GM19397 (cell line): ENCODE measurements around the gene GRK4.
"Not testable (repeated sequence)": the region's sequence is repeated elsewhere in the genome, so short reads cannot be mapped to it uniquely, and the experiment has no call there.

Experiments used
- ATAC-seq: cut with Tn5 transposase; IDR thresholded peaks from one replicate; pipeline ENCODE4 v1.9.1; 2021; ENCODE audit warnings: mild to moderate bottlenecking, moderate library complexity; ENCODE audit not compliant: unreplicated experiment

GRK4 gene

GRCh38 chr4:3036131-3036952 is 73.0 kb downstream of the GRK4 start:
- no peak for ATAC-seq

DNA sequence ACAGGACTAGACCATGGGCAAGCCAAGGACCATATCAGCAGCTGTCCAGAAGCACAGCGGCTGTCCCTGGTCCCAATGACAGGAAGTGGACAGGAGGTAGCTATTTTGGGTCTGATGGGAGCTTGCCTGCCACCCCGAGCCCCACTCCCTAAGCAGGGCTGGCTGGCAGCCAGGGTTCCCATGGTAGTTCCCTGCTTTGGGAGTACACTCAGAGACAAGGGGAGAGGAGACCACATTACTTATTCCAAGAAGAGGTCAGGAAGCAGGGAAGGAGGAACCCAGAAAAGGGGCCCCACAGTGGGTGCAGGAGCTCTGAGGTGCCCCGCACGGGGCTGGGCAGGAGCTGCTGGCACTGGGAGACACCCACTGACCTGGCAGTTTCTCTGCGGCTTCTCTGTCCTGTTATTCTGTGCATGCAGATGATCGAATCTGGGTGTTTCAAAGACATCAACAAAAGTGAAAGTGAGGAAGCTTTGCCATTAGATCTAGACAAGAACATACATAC is 74.6 kb downstream of the GRK4 start:
- ATAC-seq: no peak

DNA sequence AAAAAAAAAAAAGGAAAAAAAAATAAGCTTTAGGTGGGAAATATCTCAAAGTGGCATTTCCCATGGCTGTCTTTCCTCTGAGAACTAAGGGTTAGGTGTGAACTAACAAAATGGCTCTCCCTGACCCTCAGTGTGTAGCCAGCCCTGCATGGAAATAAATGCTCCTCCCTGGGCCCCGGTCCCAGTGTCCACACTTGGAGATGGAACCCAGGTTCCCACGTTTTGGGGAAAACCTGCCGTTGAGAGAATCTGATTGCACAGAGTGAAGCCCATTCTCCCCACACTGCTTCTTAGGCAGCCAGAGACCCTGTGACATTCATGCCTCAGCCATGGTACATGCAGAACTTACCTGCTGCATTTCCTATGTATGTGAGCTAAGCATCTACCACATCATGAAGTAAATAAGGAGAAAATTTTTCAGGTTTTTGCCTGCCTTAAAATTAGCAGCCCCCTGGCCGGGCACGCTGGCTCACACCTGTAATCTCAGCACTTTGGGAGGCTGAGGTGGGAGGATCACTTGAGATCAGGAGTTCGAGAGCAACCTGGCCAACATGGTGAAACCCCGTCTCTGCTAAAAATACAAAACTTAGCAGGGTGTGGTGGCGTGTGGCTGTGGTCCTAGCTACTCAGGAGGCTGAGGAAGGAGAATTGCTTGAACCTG is 76.5 kb downstream of the GRK4 start:
- no peak for ATAC-seq

GRCh38 chr4:3040452-3041191 is 77.3 kb downstream of the GRK4 start:
- ATAC-seq: no peak

DNA sequence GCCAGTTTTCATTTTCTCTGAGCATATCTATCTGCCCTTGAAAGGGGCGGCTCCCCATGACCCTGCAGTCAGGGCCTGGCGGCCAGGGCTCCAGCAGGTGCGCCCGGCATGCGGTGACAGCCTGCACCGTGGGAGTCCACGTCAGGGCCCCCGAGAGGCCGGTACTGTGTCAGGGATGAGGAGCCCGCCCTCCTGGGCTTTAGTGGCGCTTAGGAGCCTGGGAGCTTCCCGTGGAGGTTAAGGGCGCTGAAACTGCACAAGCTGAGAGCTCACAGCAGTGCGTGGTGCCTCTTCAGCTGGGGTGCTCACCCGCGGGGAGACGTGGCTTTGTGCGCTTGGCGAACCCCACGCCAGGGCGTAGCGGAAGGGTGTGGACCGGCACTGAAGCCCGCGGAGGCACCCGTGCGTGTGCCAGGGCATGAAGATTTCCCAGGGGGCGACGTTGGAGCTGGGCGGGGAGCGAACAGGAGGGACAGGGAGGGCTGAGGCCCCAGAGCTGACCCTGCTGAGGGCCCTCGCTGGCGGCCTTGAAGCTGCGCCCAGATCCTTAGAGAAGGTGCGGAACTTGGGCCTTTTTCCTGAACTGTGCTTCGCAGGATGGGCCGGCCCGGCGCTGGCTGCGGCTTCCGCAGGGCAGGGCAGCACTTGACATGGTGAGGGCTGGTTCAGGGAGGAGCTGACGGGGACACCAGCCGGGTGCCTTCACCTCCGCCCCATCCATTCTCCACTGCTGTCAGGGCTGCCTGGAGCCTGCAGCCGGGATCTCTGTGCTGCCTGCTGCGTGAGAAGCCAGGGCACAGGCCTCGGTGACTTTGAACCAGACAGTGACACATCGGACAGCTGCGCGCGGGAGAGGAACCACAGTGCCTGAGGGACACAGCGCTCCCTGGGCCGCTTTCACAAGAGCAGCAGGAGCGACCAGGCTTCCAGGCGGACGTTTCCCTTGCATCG is 78.1 kb downstream of the GRK4 start:
- ATAC-seq: no peak

GRCh38 chr4:3042226-3042625 is 78.9 kb downstream of the GRK4 start:
- ATAC-seq: no peak

DNA sequence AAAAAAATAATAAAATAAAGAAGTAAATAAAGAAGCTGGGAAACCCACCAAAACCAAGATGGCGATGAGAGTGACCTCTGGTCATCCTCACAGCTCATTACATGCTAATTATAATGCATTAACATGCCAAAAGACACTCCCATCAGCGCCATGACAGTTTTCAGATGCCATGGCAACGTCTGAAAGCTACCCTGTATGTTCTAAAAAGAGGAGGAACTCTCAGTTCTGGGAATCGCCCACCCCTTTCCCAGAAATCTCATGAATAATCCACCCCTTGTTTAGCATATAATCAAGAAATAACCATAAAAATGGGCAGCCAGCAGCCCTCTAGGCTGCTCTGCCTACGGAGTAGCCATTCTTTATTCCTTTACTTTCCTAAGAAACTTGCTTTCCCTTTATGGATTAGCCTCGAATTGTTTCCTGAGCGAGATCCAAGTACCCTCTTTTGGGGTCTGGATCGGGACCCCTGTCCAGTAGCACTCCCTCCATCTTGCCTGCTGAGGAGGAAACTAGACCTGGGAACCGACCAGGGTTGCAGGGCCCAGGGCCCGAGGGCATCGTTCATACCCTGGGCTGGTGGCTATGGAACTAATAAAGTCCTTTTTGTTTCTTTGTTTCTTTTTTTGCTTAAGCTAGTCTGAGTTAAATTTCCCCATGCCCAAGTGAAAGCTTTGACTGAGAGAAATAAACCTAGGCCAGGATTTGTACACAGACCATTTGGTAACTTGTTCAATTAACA is 80.1 kb downstream of the GRK4 start:
- no peak for ATAC-seq

DNA sequence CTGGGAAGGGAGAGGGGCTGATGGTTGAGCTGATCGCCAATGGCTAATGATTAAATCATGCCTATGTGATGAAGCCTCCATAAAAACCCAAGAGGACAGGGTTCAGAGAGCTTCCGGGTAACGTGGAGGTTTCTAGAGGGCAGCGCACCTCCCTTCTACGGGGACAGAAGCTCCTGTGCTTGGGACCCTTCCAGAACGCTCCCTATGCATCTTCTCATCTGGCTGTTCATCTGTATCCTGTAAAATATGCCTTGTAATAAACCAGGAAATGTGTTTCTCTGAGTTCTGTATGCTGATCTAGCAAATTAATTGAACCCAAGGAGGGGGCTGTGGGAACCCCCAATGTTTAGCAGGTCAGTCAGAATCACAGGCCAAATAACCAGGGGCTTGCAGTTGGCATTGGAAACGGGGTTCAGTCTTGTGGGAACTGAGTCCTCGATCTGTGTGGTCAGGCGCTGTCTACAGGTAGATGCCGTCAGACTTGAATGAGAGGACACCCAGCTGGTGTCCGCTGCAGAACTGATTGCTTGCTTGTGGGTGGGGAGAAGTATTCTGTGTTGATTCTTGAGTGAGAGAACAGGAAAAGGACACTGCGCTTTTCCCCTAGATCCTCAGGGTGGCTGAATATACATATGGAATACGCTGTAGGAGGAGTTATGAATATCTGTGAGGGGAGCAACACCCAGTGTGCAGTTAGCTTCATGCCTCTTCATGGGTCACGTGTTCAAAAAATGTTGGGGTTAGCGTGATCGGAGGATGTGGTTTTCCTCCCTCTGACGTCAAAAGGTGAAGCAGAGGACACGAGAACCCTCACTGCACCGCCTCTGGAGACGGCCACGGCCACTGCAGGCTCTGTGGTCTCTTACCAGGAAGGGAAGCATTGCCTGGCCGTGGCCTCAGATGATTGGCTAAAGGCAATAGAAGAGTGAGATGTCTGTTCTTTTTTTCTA is 81.8 kb downstream of the GRK4 start:
- ATAC-seq: no peak

DNA sequence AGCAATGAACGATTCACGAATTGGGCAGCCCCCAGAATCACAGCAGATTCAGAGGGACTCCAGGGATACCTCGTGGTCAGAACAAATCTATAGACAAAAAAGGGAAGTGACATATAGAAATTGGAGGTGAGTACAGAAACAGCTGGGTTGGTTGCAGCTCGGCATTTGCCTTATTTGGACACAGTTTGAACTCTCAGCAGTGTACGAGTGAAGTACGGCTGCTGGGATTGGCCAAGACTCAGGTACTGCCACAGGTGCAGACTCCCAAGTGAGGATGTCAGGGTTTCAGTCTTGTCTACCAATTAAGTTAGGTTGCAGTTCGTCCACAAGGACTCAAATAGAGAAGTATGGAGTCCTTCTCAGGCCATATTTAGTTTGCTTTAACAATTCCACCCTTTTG is 82.8 kb downstream of the GRK4 start:
- no peak for ATAC-seq

- no peak for ATAC-seq
Observed at GRCh38 chr4:3046623-3047022, 83.3 kb downstream of the GRK4 start.

DNA sequence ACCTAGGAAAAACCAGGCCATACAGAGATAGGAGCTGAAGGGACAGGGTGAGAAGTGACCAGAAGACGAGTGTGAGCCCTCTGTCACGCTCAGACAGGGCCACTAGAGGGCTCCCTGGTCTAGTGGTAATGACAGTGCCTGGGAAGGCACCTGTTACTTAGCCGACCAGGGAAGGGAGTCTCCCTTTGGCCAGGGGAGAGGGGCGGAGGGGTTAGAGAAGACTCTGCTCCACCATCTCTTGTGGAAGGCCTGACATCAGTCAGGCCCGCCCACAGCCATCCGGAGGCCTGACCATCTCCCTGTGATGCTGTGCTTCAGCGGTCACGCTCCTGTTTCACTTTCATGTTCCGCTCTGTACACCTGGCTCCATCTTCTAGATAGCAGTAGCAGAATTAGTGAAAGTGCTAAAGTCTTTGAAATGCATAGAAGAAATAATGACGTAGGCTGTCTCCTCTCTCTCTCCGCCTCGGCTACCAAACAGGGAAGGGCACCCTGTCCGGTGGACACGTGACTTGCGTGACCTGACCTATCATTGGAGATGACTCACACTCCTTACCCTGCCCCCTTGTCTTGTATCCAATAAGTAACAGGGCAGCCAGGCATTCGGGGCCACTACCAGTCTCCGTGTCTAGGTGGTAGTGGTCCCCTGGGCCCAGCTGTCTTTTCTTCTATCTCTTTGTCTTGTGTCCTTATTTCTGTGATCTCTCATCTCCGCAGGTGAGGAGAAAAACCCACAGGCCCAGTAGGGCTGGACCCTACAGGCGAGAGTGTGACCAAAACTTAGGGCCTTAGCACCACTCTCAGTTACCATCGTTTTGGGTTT is 84.3 kb downstream of the GRK4 start:
- ATAC-seq: peak; percentile 89

DNA sequence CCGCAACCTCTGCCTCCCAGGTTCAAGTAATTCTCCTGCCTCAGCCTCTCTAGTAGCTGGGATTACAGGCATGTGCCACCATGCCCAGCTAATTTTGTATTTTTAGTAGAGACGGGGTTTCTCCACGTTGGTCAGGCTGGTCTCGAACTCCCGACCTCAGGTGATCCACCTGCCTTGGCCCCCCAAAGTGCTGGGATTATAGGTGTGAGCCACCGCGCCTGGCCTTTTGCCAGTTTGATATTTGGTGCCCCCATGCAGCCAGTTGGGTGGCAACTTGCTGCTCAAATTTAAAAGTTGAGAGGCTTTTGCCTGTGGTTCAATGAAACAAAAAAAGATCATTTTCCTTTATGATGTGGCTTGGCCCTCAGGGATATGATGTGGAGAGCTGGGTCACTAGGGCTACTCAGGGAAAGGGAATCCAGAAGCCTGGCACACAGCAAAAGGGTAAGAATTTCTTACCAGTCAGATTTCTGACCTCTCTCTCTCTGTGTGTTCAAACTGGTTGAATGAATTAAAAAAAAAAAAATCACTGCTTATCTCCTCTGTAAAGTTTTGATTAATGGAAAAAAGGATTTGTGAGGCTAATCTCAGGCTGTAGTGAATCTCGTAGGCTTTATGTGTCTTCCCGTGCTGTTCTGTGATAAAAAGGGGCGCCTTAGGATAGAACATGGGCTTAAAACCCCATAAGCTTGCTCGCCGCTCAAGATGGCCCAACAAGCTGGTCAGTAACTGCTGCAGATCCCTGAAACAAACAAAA is 87.9 kb downstream of the GRK4 start:
- ATAC-seq: not testable (repeated sequence)

GRCh38 chr4:3054169-3054759 is 90.9 kb downstream of the GRK4 start:
- no peak for ATAC-seq

GRCh38 chr4:3059943-3060342 is 96.6 kb downstream of the GRK4 start:
- ATAC-seq: no peak

- no peak for ATAC-seq
Observed at GRCh38 chr4:3060946-3061345, 97.6 kb downstream of the GRK4 start.

- no peak for ATAC-seq
Observed at GRCh38 chr4:3062471-3062870, 99.1 kb downstream of the GRK4 start.

- no peak for ATAC-seq
Observed at GRCh38 chr4:3065551-3065950, 102.2 kb downstream of the GRK4 start.
